Measurements from ENCODE around the gene DPF1. TPM values are rescaled to one million over a fixed set of nuclear protein-coding genes. Genes with fewer than 3 reads are reported as not detected.

The DPF1 gene
- total RNA-seq, 1 donor from 2014 or later, result not detected

DNA sequence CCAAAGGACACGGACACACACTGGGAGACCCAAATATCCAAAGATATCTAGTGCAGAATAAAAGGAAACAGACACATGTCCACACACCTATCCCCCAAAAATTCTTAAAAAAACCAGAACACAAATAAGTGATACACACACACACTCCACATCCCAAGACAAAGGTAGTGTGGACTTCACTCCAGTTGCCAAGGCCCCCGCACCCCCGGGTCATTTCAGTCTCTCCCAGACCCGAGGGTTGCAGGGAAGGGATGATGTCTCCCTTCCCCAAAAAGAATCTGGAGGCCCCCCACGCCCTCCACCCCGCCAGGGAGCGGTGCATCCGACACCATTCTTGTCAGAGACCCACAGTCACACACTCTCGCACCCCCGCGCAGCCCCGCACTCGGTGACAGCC is 407 bp downstream of the DPF1 start:
- intact Hi-C loops (cut with DNase I), result no loop called here
- no peak for ATAC-seq
- no peak for DNase-seq (ENCODE audit: low spot score)

DNA sequence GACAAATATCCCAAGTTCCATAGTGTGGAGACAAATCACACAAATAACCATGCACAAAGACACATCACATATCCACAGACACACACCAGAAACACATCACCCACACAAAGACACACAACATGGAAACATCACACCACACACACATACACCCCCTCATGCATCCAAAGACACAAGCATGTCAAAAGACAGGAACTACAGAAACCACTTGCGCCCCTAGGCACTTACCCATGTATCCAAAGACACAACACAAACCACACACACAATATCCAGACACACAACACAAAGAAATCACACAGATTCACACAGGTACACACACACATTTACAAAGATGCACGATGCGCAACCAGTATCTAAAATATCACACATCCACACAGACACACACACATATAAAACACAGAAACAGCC is 901 bp downstream of the DPF1 start:
- intact Hi-C loops (cut with DNase I), result no loop called here
- DNase-seq (ENCODE audit: low spot score), result no peak
- no peak for ATAC-seq

DNA sequence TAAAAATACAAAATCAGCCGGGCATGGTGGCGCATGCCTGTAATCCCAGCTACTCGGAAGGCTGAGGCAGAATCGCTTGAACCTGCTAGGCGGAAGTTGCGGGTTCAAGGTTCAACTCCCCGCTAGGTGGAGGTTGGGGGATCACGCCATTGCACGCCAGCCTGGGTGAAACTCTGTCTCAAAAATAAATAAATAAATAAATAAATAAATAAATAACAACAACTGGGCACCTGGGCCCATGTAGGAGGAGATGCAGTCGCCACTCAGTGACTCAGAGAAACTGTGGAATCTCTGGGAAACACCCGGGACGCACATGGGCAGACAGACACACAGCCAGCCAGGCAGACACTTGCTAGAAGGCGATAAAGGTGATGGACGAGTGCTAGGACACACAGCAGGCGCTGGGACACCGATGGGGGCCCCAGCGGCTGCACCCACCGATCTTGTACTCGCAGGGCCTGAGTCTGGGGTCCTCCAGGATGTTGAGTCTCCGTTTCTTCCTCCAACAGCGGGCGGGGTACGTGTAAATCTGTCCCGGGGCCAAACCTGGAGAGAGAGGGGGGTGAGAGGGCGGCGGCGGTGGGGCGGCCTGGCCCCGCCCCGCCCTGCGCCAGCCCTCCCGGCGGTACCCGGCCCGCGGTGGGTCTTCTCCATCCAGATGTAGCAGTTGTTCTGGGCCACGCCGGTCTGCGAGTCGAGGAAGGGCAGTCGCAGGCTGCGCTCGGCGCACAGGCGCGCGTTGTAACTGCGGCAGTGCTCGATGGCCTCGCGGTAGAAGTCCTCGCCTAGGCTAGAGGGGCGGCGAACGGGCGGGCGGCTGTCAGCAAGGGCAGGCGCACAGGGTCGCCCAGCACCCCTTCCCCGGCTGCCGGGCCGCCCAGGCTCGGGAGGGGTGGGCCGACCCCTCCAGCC is 1.8 kb downstream of the DPF1 start:
- DNase-seq (ENCODE audit: low spot score) (no peak), ATAC-seq (no peak)
- intact Hi-C loops (cut with DNase I), result no loop called here

DNA sequence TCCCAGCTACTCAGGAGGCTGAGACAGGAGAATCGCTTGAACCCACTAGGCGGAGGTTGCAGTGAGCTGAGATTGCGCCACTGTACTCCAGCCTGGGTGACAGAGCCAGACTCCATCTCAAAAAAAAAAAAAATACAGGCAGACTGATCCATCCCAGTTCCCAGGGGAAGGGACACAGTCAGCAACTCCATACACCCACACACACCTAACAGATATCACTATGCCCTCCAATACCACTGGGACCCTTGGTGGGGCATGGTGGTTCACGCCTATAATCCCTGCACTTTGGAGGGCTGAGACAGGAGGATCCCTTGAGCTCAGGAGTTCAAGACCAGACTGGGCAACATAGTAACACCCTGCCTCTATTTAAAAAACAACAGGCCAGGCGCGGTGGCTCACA is 2.6 kb downstream of the DPF1 start:
- no peak for ATAC-seq
- intact Hi-C loops (cut with DNase I), result no loop called here

DNA sequence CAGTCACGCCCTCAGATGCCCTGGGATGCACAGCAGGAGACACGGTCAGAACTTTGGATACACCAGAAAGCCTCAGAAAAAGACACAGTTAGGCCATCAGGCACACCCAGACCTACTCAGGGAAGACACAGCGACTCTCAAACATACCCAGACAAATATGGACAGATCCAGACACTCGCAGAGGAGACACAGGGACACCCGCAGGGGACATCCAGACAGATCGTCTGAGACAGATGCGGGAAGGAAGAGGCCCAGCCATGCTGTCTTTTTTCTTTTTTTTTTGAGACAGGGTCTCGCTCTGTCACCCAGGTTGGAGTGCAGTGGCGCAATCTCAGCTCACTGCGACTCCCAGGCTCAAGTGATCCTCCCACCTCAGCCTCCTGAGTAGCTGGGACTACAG is 4.8 kb downstream of the DPF1 start:
- no peak for DNase-seq (ENCODE audit: low spot score)
- ATAC-seq, result no peak
- intact Hi-C loops (cut with DNase I), result no loop called here

More for the DNA sequence above, 2.6 kb downstream of the DPF1 start:
- DNase-seq (ENCODE audit: low spot score), result no peak

DNA sequence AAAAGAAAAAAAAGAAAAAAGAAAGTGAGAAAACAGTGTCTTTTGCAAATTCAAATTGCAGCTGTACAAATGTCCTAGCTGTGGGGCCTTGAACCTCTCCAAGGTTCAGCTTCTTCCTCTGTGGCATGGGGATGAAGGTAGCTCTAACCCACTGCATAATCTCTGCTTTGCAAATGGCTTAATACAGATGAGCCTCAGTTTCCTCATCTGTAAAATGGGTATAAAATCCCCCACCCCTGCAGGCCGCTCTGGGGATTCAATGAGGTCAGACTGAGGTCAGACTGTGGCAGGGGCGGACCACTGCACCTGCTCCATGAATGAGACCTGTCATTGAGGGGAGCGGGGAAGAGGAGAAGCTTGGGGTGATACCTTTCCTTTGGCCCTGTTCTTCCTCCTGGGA is 5.8 kb downstream of the DPF1 start:
- DNase-seq (ENCODE audit: low spot score) (no peak), ATAC-seq (no peak)
- intact Hi-C loops (cut with DNase I), result no loop called here

DNA sequence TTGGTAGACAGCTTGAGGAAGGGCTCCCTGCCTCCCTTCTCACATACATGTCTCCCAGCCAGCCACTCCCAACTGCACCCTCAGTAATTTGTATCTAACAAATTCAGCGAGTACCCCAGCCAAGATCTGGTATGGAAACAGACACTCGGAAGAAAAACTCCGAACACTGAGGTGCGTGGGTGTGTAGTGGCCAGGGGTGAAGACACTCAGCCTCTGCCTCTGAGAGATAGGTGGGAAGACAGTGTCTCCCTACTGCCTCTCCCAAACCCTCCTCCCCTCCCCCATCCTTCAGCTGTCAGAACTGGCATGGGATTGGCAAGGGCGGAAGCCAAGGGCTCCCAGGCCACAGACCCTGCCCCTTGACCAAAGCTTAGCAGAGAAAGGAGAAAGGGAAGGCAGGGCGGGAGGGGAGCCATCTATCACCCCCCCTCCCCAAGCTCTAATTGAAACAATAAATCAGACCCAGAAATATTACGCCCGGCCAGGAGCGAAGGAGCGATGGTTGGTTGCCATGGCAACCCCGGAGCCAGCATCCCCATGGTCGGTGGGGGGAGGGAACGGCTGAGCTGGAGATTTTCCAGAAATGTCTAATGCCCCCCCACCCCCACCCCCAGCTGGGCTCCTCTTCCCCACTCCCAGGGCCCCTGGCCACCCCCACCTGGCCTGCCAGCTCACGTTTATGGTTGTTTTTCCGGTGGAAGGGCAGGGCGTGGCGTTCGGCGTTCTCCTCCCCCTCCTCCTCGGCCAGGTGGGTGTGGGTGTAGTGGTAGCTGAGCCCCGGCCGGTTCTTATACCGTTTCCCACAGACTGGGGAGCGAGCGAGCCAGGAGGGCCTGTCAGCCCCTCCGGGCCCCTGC is 7.0 kb downstream of the DPF1 start:
- no peak for DNase-seq (ENCODE audit: low spot score)
- intact Hi-C loops (cut with DNase I), result no loop called here
- ATAC-seq, result no peak

DNA sequence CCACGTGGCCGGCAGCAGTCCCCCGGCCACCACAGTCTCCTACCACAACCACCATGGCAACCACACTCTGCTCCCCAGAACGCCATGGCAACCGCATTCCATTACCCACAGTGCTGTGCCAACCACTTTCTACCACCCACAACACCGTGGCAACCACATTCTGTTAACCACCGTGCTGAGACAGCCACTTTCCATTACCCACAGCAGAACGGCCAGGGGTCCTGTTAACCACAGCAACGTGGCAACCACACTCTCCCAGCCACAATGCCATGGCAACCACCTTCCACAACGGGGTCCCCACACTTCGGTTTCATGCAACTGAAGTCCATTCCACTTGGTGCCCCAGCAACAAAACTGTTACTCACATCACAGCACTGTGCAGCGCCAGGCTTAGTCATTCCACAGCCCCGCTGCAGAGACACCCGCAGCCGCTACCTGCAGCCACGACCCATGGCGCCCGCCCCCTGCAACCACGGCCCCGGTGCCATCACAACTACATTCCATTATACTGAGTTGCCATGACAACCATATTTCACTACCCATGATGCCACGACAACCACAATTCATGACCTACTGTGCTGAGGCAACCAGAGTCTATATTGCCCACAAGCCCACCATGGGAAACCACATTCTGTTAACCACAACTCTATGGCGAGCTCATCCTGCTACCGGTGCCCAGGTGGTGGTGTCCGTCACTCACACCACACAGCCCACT is 10.0 kb downstream of the DPF1 start:
- ATAC-seq (no peak), DNase-seq (ENCODE audit: low spot score) (no peak)
- intact Hi-C loops (cut with DNase I), result no loop called here

DNA sequence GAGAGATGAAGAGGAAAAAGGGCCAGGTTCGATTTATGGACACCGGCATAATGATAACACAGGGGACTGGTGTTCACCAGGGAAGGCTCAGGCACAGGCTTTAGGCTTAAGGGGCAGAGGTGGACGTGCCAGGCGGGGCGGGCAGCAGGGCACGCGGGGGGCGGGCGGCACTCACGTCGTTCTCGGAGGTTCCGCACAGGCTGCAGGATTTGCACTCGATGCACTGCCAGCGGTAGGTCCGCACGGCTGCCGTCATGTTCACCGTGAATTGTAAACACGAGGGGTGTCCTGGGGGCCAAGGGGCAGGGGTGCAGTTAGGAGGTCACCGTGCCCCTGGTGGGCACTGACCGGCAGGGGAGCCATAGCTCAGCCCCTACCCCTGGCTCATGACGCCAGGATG is 10.6 kb downstream of the DPF1 start:
- DNase-seq (ENCODE audit: low spot score) (no peak), ATAC-seq (no peak)
- intact Hi-C loops (cut with DNase I), result no loop called here

DNA sequence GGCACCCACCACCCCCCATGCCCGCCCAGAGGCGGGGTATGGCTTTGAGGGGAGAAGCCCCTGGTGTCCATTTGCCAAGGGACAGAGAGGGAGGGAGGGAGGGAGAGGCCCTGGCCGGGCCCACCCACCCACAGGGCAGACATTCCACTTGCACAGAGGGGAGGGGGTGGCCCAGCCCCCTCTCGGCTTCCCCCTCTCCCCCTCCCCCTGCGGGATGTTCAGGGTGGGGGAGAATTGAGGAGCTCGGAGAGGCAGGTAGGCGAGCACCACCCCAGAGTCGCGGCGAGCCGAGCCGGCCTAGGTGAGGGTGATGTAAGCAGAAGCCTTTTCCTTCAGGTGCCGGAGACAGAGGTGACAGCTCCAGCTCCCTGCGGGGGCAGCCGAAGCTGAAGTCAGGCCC is 12.3 kb downstream of the DPF1 start:
- ATAC-seq (no peak), DNase-seq (ENCODE audit: low spot score) (no peak)
- intact Hi-C loops (cut with DNase I), result no loop called here

DNA sequence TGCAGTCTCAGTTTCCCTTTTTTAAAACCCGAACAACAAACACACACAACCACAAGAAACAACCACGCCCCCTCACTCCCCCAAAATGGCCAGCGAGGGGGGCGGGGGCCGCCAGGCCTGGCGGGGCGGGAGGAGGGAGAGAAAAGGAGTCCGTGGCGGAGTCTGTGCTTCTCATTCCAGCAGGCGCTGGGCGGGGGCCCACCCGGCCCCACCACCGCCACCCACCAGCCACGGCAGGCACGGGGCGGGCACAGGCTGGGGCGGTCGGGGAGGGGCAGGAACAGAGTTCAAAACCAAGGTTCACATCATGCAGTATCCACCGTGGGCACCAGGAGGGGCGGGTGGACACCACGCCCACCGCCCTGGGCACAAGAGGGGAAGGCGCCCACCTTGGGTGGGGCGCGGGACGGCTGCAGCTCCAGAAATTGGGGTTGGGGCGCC is 12.9 kb downstream of the DPF1 start:
- ATAC-seq (no peak), DNase-seq (ENCODE audit: low spot score) (no peak)
- intact Hi-C loops (cut with DNase I), result no loop called here

DNA sequence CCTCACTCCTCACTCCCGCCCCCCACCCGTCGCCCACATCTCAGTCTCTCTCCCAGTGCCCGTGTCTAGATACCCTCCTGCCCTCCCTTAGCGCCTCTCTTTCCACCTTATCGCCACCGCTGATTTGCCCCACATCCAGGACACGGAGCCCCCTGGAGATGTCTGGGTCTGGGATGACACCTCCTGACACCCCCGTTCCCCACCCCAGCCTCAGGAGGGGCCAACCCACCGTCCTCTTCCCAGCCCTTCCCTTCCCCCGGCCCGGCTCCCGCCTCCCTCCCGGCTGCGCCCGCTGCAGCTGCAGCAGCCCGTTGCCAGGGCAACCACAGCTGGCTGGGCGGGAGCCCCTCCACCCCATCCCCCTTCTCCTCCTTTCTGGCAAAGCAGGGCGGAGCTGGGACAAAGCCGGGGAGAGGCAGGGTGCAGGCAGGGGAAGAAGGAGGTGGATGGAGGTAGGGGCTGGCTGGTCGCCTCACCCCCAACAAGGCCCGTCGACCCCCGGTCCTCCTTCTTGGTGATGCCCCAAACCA is 13.5 kb downstream of the DPF1 start:
- DNase-seq (ENCODE audit: low spot score), result peak; percentile 73
- intact Hi-C loops (cut with DNase I), result no loop called here
- ATAC-seq, result peak; percentile 81

DNA sequence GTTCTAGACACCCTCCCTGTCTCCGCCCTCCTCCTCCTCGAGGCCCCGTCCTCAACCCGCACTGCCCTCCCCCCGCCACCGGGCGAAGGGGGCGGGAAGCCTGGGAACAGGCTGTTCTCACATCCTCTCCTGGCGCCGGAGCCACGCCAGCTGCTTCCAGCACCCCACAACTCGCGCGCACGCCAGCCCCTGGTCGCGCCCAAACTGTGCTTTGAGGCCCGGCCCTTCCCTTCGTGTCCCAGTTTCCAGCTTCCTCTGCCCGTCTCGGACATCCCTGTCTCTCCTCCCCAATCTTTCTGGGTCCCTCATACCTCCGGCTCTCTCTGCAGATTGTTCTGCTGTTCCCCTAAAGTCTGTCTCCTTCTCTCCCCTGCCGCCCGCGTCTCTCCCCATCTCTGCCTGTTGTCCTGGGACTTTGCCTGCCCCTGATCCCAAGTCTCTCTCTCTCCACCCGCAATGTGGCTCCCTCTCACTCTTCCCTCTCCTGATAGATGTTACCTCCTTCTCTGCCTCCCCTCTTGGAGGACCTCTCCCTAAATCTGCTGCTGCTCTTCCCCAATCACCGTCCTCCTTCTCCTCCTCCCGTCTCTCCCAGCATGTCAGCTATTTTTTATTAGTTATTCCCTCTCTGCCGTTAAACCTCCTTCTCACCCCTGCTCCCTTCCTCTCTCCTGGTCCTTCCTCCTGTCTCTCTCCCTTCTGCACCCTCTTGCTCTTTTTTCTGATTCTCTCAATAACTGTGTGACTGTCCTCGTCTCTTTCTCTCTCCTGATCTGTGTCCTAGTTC is 14.2 kb downstream of the DPF1 start:
- ATAC-seq (peak; percentile 93), DNase-seq (ENCODE audit: low spot score) (peak; percentile 75)
- intact Hi-C loops (cut with DNase I), result no loop called here

DNA sequence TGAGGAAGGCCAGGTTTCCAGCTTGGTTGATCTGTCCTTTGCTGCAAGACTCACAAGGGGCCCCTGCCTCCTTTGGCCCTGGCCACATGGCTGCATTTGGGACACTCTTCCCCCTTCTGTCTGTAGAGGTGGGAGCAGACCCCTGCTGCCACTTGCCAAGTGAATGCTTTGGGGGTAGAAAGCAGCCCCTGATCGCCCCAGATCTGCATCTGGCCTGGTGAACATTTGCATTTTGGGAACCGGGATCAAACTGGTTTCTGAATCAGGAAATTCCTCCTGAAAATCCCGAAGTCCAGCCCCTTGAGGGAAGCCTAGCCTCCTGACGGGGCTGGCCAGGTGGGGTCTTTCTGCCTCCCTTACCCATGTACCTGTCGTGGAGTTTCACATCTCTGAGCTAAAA is 14.9 kb downstream of the DPF1 start:
- no peak for ATAC-seq
- no peak for DNase-seq (ENCODE audit: low spot score)
- intact Hi-C loops (cut with DNase I), result no loop called here

DNA sequence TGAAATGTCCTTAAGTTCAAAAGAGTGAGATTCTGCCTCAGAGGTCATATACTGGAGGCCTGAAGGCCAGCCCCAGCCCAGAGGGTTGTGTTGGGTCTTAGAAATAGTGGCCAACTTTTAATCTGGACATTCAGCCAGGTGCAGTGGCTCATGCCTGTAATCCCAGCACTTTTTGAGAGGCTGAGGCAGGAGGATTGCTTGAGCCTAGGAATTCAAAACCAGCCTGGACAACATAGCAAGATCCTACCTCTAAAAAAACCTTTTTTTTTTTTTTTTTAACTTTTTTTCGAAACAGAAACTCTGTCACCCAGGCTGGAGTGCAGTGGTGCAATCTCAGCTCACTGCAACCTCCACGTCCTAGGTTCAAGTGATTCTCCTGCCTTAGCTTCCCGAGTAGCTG is 15.5 kb downstream of the DPF1 start:
- no peak for ATAC-seq
- intact Hi-C loops (cut with DNase I), result no loop called here
- no peak for DNase-seq (ENCODE audit: low spot score)

DNA sequence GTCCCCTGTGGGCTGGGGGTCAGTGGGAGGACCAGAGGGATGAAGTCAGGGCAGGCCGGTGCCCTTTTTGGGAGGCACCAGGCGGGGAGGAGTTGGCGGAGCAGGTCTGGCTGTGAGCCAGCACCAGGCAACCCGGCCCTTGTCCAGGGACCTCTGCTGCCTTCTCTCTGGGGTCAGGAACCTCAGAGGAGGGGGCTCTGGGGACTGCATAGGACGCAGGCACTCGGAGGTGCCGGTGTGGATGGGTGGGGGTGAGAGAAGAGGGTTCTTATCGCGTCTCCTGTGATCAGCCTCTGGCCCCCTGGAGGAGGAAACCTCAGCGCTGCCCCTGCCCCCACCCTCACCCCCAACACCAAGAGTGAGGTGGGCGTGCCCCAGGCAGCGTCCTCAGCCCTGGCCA is 16.5 kb downstream of the DPF1 start:
- ATAC-seq, result no peak
- intact Hi-C loops (cut with DNase I), result no loop called here

DNA sequence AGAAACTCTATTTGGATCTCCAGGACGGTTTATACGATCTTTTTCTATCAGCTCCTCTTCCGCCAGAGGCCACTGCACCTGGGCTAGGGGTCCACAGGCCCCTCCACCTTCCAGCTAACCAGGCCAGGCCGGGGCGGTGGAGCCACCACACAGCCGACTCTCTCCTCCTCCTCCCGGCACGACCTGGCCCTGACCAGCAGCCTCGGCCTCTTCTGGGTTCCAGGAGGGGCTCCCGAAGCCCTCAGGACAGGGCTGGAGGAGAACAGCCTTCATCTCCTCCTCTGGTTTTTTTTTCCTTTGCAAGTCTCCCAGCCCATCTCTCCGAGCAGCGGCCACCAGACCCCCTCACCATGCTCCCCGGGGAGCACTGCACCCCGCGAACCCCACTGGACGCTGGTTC is 17.1 kb downstream of the DPF1 start:
- ATAC-seq, result no peak
- no peak for DNase-seq (ENCODE audit: low spot score)
- intact Hi-C loops (cut with DNase I), result no loop called here

More for the DNA sequence above, 16.5 kb downstream of the DPF1 start:
- DNase-seq (ENCODE audit: low spot score), result no peak

DNA sequence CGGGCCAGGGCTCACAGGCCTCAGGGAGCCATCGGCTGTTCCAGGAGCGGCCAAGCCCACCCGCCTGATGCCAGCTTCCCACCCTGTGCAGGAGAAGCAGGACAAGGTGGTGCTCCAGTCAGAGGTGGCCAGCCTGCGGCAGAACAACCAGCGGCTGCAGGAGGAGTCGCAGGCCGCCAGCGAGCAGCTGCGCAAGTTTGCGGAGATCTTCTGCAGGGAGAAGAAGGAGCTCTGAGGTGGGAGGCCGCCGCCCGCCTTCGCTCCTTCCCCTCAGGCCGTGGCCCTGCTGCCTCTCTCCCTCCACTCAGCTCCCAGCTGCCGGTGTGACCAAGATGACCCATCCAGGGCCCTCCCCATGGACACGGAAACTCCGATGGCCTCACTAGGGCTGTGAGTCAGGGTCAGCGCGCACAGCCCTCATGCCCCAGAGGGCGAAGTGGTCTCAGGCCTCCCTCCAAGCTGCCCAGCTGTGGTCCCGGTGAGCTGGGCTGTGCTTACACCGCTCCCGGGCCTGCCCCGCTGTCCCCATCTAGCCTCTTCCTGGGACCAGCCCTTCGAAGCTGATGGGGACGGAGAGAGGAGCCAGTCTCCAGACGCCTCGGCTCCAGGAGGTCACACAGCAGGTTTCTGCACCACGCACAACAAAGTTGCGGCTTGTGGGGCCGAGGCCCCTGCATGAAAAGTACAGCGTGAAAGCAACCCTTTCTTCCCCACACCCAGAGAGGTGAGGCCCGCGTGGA is 17.8 kb downstream of the DPF1 start:
- DNase-seq (ENCODE audit: low spot score) (no peak), ATAC-seq (no peak)
- intact Hi-C loops (cut with DNase I), result no loop called here

Measured in sciatic nerve (tissue), 2 donors.